Measurements from ENCODE around the gene CTNNA2. TPM values are rescaled to one million over a fixed set of nuclear protein-coding genes. Genes with fewer than 3 reads are reported as not detected.

CTNNA2 gene
- total RNA-seq, 4 donors from 2014 or later, result 0.19 TPM; not detected in 3

DNA sequence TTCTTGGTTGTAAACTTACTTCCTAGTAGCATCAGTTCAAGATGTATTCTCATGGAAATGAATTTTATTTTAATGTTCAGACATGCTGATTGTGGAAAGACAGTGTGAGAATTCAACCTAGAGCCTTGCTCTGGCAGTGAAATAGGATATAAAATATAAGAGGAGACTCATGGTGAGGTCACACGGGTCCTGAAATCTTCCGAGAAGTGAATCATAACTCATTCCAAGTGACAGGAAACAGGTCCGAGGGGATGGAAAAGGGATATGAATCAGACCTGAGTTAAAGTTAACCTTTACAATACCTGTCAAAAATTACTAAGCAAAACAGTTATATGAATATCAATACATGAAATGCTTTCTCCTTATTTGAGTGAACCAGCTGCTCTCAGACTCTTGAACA lies 976.9 kb downstream of the CTNNA2 start:
- TF ChIP-seq, protein P1, sequence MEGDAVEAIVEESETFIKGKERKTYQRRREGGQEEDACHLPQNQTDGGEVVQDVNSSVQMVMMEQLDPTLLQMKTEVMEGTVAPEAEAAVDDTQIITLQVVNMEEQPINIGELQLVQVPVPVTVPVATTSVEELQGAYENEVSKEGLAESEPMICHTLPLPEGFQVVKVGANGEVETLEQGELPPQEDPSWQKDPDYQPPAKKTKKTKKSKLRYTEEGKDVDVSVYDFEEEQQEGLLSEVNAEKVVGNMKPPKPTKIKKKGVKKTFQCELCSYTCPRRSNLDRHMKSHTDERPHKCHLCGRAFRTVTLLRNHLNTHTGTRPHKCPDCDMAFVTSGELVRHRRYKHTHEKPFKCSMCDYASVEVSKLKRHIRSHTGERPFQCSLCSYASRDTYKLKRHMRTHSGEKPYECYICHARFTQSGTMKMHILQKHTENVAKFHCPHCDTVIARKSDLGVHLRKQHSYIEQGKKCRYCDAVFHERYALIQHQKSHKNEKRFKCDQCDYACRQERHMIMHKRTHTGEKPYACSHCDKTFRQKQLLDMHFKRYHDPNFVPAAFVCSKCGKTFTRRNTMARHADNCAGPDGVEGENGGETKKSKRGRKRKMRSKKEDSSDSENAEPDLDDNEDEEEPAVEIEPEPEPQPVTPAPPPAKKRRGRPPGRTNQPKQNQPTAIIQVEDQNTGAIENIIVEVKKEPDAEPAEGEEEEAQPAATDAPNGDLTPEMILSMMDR (IDR thresholded peaks at IDR 0.05), result no peak
- DNase-seq (ENCODE audit: low spot score), result no peak
- peak; percentile 73 for ATAC-seq (ENCODE audit: low FRiP score)

GRCh38 chr2:80490964-80491363 lies 978.1 kb downstream of the CTNNA2 start:
- ATAC-seq (ENCODE audit: low FRiP score), result no peak
- TF ChIP-seq, protein P1 (IDR thresholded peaks at IDR 0.05), result no peak
- no peak for DNase-seq (ENCODE audit: low spot score)

DNA sequence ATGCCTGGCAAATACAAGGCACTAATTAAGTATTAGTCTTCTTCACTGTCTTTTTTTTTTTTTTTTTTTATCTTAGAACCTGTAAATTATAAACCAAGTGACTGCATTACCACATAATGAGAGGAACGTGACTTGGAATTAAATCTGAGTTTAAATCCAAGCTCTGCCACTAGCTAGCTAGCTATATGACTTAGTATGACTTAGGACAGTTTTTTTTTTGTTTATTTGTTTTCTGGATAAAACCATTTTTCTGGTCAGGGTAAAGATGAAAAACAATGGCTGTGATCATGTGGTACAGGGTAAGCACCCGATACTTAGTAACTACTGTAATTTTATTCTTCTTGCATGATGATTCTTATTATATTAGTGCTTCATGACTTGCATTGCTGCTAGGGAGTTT lies 983.5 kb downstream of the CTNNA2 start:
- no peak for ATAC-seq (ENCODE audit: low FRiP score)

DNA sequence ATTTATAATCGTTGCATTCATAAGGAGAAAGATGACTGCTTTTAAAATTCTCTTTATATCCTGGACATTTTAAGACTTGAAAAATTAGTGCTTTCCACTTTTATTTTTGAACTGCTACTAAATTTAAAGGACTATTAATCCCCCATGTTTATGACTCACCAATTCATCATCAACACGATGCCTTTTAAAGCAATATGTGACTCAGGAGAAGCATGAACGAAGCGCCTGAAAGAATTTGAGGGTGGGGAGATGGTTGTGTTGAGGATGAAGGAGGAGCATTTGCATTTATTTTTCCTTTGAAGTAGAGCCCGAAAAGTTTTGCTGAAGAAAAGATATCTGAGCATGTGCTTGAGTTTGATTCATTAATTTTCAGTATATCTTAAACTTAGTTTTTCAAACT lies 983.9 kb downstream of the CTNNA2 start:
- ATAC-seq (ENCODE audit: low FRiP score) (peak; percentile 75), DNase-seq (ENCODE audit: low spot score) (no peak)
- TF ChIP-seq, protein P1 (IDR thresholded peaks at IDR 0.05), result no peak

More for the DNA sequence above, 983.5 kb downstream of the CTNNA2 start:
- no peak for DNase-seq (ENCODE audit: low spot score)
- TF ChIP-seq, protein P1 (IDR thresholded peaks at IDR 0.05), result no peak

- ATAC-seq (ENCODE audit: low FRiP score) (peak; percentile 56), DNase-seq (ENCODE audit: low spot score) (peak; percentile 30)
- TF ChIP-seq, protein P1 (IDR thresholded peaks at IDR 0.05), result no peak
These were observed 986.2 kb downstream of the CTNNA2 start for GRCh38 chr2:80499095-80499494.

DNA sequence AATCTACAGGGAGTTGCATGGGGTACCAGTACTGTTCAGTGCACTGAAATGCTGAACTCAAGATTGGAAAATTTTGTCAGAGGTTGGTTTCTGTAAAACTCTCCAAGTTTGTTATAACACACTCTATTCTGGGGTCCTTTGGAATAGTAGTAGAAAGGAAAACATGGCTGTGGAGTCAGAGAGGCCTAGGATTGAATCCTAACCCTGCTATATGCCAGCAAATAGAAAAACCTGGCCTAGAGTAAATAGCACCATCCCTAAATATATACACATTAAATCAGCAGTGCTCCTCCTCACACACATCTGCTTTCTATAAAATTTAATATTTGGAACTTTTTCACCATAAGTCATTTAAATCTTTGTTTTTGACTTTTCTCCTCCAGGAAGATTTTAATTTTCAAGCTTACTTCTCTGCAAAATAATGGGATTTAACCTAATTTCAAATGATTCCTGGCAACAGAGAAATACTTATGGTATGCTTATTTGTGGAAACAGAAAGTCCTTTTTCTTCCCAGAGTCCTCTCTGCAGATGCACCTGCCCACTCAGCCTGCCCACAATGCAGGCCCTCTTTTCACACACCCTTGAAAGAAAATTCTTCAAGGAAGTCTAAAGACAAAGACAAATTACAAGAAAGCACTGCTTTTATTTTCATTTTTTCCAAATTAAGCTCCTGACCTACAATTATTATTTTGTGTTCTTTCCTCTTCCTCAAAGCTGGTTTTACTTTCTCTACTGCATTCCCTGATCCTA lies 989.2 kb downstream of the CTNNA2 start:
- no peak for ATAC-seq (ENCODE audit: low FRiP score)
- TF ChIP-seq, protein P1 (IDR thresholded peaks at IDR 0.05), result no peak
- DNase-seq (ENCODE audit: low spot score), result no peak

DNA sequence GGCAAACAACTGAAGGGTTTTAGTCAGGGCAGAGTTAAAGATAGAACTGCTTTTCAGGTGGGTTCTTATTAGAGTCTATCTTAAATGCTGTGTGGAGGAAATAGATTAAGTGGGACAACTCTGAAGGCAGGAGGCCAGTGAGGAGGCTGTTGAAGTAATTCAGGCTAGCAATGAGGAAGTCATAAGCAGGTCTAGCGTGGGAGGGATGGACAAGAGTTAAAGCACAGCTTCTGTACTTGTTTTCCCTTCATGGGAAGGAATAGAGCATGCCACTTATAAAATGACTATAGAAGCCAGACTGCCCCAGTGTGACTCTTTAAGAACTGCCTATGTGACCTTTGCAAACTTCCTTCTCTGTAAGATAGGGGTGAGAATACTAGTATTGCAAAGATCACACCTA lies 993.7 kb downstream of the CTNNA2 start:
- DNase-seq (ENCODE audit: low spot score), result no peak
- ATAC-seq (ENCODE audit: low FRiP score), result no peak
- TF ChIP-seq, protein P1 (IDR thresholded peaks at IDR 0.05), result no peak

Measured in omental fat pad (tissue), 4 donors.